Measurements from ENCODE around the gene STX10. TPM values are rescaled to one million over a fixed set of nuclear protein-coding genes. Genes with fewer than 3 reads are reported as not detected.

Gene STX10
- total RNA-seq, 1 donor from 2014 or later, result 37.1 TPM

- DNase-seq (ENCODE audit: low read depth), result no peak
These were observed 10.4 kb downstream of the STX10 start for GRCh38 chr19:13139633-13140311.

GRCh38 chr19:13138916-13139198 is 11.3 kb downstream of the STX10 start:
- no peak for DNase-seq (ENCODE audit: low read depth)

GRCh38 chr19:13138171-13138915 is 11.8 kb downstream of the STX10 start:
- no peak for DNase-seq (ENCODE audit: low read depth)

- no peak for DNase-seq (ENCODE audit: low read depth)
These were observed 12.8 kb downstream of the STX10 start for GRCh38 chr19:13137290-13137794.

- DNase-seq (ENCODE audit: low read depth), result no peak
These were observed 14.8 kb downstream of the STX10 start for GRCh38 chr19:13135068-13136062.

GRCh38 chr19:13134626-13135025 is 15.5 kb downstream of the STX10 start:
- no peak for DNase-seq (ENCODE audit: low read depth)

- no peak for DNase-seq (ENCODE audit: low read depth)
These were observed 16.8 kb downstream of the STX10 start for GRCh38 chr19:13133241-13133870.

GRCh38 chr19:13132471-13133180 is 17.5 kb downstream of the STX10 start:
- DNase-seq (ENCODE audit: low read depth), result no peak

GRCh38 chr19:13130886-13131490 is 19.2 kb downstream of the STX10 start:
- no peak for DNase-seq (ENCODE audit: low read depth)

GRCh38 chr19:13129384-13129783 is 20.8 kb downstream of the STX10 start:
- no peak for DNase-seq (ENCODE audit: low read depth)

- DNase-seq (ENCODE audit: low read depth), result no peak
These were observed 21.6 kb downstream of the STX10 start for GRCh38 chr19:13128583-13128982.

- no peak for DNase-seq (ENCODE audit: low read depth)
These were observed 22.2 kb downstream of the STX10 start for GRCh38 chr19:13127811-13128575.

- DNase-seq (ENCODE audit: low read depth), result no peak
These were observed 23.1 kb downstream of the STX10 start for GRCh38 chr19:13127051-13127450.

GRCh38 chr19:13122980-13123957 is 26.9 kb downstream of the STX10 start:
- DNase-seq (ENCODE audit: low read depth), result no peak

- DNase-seq (ENCODE audit: low read depth), result no peak
These were observed 27.8 kb downstream of the STX10 start for GRCh38 chr19:13122275-13122878.

GRCh38 chr19:13121551-13122274 is 28.5 kb downstream of the STX10 start:
- DNase-seq (ENCODE audit: low read depth), result peak; percentile 36

GRCh38 chr19:13120817-13121216 is 29.4 kb downstream of the STX10 start:
- no peak for DNase-seq (ENCODE audit: low read depth)

- DNase-seq (ENCODE audit: low read depth), result no peak
These were observed 30.1 kb downstream of the STX10 start for GRCh38 chr19:13120031-13120430.
